Vagina (tissue), 2 donors: ENCODE measurements around the gene NFAM1.

Source experiments
- CTCF ChIP-seq, 3 experiments: fragments of 450-650 bp in 2 of 3; fragments of 200-600 bp in 1 of 3; sonication (generic) in 1 of 3; IDR thresholded peaks; one replicate each; pipeline ENCODE4 v1.5.1; 2017 to 2019; ENCODE audit warnings: antibody characterized with exemption in 3 of 3, mild to moderate bottlenecking in 2 of 3, moderate library complexity in 2 of 3
- POLR2A ChIP-seq, 2 donors: fragments of 450-650 bp; IDR thresholded peaks; one replicate each; pipeline ENCODE4 v1.6.1; 2017; ENCODE audit warnings: antibody characterized with exemption in 2 of 2, mild to moderate bottlenecking in 2 of 2, moderate library complexity in 2 of 2

- TF ChIP-seq POLR2A (IDR thresholded peaks at IDR 0.05) (no peak), CTCF (IDR thresholded peaks at IDR 0.05) (no peak)
These were observed 15.5 kb downstream of the NFAM1 start for GRCh38 chr22:42416671-42417230.
